Spinal cord (tissue), 10 donors: ENCODE results near the gene SLC1A7. TPM values are rescaled to one million over a fixed set of nuclear protein-coding genes. Genes with fewer than 3 reads are reported as not detected.
A peak's percentile ranks its signal among the peaks of the same experiment; 100 is the strongest.

Experiments used
- DNase-seq, 6 donors: peaks; one replicate each; pipeline versions ENCODE4 v3.0.0 to v3.0.0-alpha.2; 2013 to 2015; ENCODE audit warnings: low spot score in 6 of 6, low read depth in 4 of 6
- H3K27ac ChIP-seq: one replicate; pipeline ENCODE4 v1.5.1; 2013; ENCODE audit warnings: low read depth, low read length, control low read depth
- H3K27me3 ChIP-seq: one replicate; pipeline ENCODE4 v1.6.1; 2013; ENCODE audit warnings: low read length; ENCODE audit not compliant: control insufficient read depth, insufficient read depth
- H3K36me3 ChIP-seq: one replicate; pipeline ENCODE4 v1.6.1; 2013; ENCODE audit warnings: low read length; ENCODE audit not compliant: control insufficient read depth, insufficient read depth
- H3K4me1 ChIP-seq: one replicate; pipeline ENCODE4 v1.6.1; 2013; ENCODE audit warnings: low read length; ENCODE audit not compliant: control insufficient read depth, insufficient read depth
- H3K4me3 ChIP-seq: one replicate; pipeline ENCODE4 v1.5.1; 2013; ENCODE audit warnings: low read depth, low read length, control low read depth
- H3K9me3 ChIP-seq: one replicate; pipeline ENCODE4 v1.6.1; 2013; ENCODE audit warnings: low read length; ENCODE audit not compliant: control insufficient read depth, insufficient read depth
- WGBS: methylation state at CpG from one replicate; pipeline ENCODE4 v1.1.5; 2013; ENCODE audit warnings: missing lambda C conversion rate; ENCODE audit not compliant: insufficient coverage; 5-methylcytosine and 5-hydroxymethylcytosine counted together
- polyA plus RNA-seq, 2 donors: library from polyadenylated mRNA; unstranded; fragments of 120-200 nt; gene quantifications; one replicate each; pipeline ENCODE4 v1.2.1, GENCODE V29; 2013; ENCODE audit not compliant: insufficient read length in 2 of 2
- total RNA-seq, 2 donors: library from RNA; depleted of rRNA in 1 of 2; stranded (reverse); fragments of 120-200 nt in 1 of 2; fragments of >200 nt in 1 of 2; gene quantifications; one replicate each; pipeline versions ENCODE4 v1.2.3 to v1.2.4, GENCODE V29; 2013 to 2014
- donor health status: healthy.

SLC1A7 gene
- total and polyA plus RNA-seq, 4 donors = 0.06 to 0.48 (median 0.11) TPM; not detected in 1

DNA sequence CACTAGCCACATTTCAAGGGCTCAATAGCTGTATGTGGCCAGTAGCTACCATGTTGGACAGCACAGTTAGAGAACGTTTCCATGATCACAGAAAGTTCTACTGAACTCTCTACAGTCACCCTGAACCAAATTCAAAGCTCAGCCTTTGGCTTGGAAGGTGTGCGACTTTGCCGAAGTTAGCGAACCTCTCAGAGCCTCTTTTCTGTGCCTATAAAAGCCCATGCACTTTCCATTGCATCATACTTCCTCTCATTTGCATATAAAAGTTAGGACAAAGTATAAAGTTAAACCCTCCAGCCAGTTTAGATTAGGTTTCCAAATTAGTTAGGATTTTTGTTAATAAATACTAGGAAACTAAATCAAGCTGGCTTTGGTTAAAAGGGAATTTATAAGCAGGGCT lies 4.7 kb upstream of the SLC1A7 start:
- Histone ChIP-seq H3K27me3 (no peaks in the 10 kb centered on the region), H3K4me1 (peaks cover 10% of the 10 kb centered on the region), H3K4me3 (no peak overlapping the region), H3K36me3 (no peaks in the 10 kb centered on the region), H3K27ac (no peak overlapping the region), H3K9me3 (no peaks in the 10 kb centered on the region)
- no peak for DNase-seq
- 85% methylated on average over 2 of the region's 4 CpGs for WGBS

DNA sequence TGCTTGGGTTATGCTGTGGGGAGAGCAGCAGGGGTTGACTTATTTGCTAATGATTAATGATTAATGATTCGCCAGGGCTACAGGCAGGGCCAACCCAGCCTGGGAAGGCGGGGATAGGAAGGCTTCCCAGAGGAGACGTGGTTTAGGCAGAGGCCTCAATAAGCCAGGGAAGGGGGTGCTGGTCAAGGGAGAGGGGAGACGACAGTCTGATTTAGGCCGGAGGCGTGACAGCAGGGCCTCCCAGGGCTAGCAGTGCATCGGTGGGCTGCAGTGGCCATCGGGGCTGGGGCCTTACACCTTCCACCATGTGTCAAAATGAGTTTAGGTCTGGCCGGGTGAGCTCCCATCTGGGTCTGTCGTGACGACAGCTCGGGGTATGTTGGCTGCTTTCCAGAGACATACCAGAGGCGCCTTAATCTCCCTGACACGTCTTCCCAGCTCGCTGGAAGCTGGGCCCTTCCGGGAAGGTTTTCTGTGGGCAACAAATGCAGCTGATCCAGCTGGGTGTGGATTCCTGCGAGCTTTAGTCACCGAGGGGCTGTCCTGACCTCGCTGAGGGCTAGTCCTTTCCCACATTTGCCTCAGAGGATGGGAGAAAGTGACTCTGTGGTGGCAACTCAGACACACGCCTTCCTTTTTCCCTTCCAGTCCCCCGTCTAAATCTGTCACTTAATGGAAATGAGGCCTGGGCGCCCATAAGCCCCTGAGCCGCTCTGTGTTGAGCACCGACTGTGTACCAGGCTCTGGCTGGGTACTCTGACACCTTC lies 3.7 kb upstream of the SLC1A7 start:
- DNase-seq = peak in 2 of 6 donors; percentile 68 to 69
- Histone ChIP-seq H3K9me3 (no peaks in the 10 kb centered on the region), H3K27me3 (no peaks in the 10 kb centered on the region), H3K36me3 (no peaks in the 10 kb centered on the region), H3K27ac (no peak overlapping the region), H3K4me3 (no peak overlapping the region), H3K4me1 (peaks cover 10% of the 10 kb centered on the region)
- 35% methylated on average over 21 of the region's 24 CpGs for WGBS

DNA sequence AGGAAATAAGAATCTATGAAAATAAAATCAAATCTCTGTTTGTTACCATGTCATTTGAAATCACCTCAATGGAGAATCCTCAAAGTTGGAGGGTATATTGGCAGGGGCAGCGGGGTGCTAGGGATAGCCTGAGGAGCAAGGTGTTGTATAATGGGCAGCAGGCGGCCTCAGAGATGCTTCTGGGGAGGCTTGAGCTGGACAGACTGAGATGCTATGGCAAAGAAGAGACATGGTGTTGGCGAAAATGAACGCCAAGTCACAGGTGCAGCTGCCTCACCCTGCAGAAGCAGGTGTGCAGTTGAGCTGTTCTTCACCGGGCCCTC lies 3.1 kb upstream of the SLC1A7 start:
- 60% methylated on average over 5 of the region's 5 CpGs for WGBS
- Histone ChIP-seq H3K4me3 (no peak overlapping the region), H3K4me1 (peaks cover 10% of the 10 kb centered on the region), H3K27me3 (no peaks in the 10 kb centered on the region), H3K9me3 (no peaks in the 10 kb centered on the region), H3K36me3 (no peaks in the 10 kb centered on the region), H3K27ac (no peak overlapping the region)
- DNase-seq = no peak

DNA sequence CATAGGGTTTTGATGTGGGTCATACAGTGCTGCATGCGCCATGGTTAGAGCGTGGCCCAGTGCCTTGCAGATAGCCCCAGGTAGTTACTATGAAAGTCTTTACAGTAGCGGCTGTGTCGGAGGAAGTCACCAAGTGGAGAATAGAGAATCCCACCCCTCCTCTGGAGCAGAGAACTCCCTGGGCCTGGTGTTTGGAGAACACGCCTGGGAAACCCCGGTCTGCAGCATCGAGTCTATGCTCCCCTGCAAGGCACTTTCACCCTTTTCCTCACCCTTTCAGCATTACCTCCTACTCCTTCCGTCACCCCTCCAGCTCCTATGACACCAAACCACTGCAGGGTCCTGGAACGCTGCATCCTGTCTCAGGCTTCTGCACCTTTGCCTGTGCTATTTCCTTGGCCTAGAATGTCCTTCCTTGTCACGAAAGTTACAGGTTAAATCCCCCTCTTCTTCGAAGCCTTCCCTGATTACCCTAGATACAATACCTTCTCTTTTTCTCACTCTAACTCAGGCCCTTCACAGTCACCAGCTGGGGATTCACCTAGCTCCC lies 2.7 kb upstream of the SLC1A7 start:
- H3K4me1 ChIP-seq = peaks cover 10% of the 10 kb centered on the region
- no peaks in the 10 kb centered on the region for H3K36me3 ChIP-seq
- DNase-seq = no peak
- H3K9me3 ChIP-seq = no peaks in the 10 kb centered on the region
- no peak overlapping the region for H3K27ac ChIP-seq
- WGBS = 93% methylated on average over 9 of the region's 11 CpGs
- no peaks in the 10 kb centered on the region for H3K27me3 ChIP-seq
- H3K4me3 ChIP-seq = no peak overlapping the region

DNA sequence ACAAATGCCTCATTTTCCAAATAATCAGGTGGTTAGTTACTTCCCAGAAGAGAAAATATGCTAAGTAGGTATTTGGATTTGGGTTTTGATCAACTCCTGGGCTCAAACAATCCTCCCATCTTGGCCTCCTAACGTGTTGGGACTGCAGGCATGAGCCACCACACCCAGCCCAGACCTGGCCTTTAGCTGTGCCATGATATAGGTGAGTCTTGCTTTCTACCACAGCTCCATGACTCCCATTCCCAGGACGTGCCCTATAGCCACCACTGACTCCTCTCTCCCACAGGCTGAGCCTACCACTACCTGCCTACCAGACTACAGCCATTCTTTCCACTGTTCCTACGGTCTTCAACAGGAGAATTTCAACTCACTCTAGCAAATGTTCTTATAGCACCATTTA lies 1.8 kb upstream of the SLC1A7 start:
- Histone ChIP-seq H3K4me3 (no peak overlapping the region), H3K4me1 (peaks cover 10% of the 10 kb centered on the region), H3K9me3 (no peaks in the 10 kb centered on the region), H3K27me3 (no peaks in the 10 kb centered on the region), H3K36me3 (no peaks in the 10 kb centered on the region), H3K27ac (no peak overlapping the region)
- DNase-seq = no peak
- WGBS = 74% methylated on average over 2 of the region's 3 CpGs

DNA sequence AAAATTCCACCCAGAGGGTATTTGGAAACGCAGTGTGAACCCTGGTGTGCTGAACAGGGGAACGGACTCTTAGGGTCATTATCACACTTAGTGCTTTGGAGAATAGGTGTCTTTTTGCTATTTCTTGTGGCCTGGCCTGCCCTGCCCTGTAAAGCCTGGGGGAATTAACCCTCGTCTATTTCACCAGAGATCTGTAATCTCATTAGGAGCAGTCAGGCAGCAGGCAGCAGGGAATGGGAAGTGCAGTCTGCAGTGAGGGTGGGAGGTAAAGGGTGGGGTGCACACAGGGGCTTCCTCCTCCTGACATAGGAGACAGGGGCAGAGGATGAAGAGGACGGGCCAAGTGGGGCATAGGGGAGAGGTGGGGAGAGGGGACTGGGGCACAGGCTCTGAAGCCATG lies 1.1 kb upstream of the SLC1A7 start:
- no peak overlapping the region for H3K4me3 ChIP-seq
- peaks cover 10% of the 10 kb centered on the region for H3K4me1 ChIP-seq
- DNase-seq = no peak
- no peaks in the 10 kb centered on the region for H3K36me3 ChIP-seq
- no peaks in the 10 kb centered on the region for H3K27me3 ChIP-seq
- no peaks in the 10 kb centered on the region for H3K9me3 ChIP-seq
- no peak overlapping the region for H3K27ac ChIP-seq
- WGBS = 88% methylated on average over 4 of the region's 4 CpGs

DNA sequence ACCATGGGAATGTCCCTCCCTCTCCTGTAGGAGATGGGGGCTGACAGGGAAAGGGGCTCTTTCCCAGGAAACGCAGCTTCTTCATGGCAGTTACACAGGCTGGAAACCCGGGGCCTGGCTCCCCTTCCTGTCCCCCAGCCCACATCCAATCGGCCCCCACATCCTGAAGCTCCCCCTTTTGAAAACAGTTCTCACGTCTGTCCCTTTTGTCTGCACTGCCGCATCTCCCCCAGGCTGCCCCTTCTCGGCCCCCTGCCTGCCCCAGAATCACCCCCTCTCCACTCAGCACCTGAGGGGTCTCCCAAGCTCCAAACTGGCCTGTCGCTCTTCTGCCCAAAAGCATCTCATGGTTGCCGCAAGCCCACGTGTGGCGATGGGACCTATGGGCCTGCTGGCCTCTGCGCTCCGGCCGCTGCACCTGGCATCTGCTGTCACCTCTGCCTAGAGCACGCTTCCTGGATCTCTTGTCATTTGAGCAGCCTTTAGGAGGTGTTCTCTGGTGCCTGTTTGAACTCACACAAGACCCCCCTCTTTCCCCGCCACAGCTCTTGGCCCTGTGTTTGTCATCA lies 867 bp downstream of the SLC1A7 start:
- Histone ChIP-seq H3K4me3 (no peak overlapping the region), H3K36me3 (no peaks in the 10 kb centered on the region), H3K27me3 (no peaks in the 10 kb centered on the region), H3K27ac (no peak overlapping the region), H3K9me3 (peaks cover 2% of the 10 kb centered on the region), H3K4me1 (peaks cover 9% of the 10 kb centered on the region)
- DNase-seq = no peak
- WGBS = 69% methylated on average over 13 of the region's 15 CpGs

DNA sequence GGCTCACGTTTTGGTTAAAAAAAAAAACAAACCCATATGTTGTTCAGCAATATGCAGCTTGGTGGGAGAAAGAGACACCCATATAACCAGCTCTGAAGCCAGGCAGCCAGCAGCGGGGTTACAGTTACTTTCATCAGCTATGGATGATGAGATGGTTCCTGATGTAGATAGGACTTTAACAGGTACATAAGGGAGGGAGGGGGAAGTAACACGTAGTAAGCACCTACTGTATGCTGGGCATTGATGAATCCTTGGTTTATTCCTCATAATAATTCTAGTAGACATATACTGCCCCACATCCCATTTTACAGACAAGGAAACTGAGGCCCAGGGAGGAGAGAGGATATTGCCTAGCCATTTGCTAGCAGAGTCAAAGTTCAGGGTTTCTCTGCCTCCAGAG lies 2.0 kb downstream of the SLC1A7 start:
- WGBS = no CpG with 5 or more reads among the region's 3 CpGs
- H3K9me3 ChIP-seq = peaks cover 2% of the 10 kb centered on the region
- no peak for DNase-seq
- no peak overlapping the region for H3K27ac ChIP-seq
- no peaks in the 10 kb centered on the region for H3K4me1 ChIP-seq
- no peaks in the 10 kb centered on the region for H3K36me3 ChIP-seq
- H3K4me3 ChIP-seq = no peak overlapping the region
- no peaks in the 10 kb centered on the region for H3K27me3 ChIP-seq

DNA sequence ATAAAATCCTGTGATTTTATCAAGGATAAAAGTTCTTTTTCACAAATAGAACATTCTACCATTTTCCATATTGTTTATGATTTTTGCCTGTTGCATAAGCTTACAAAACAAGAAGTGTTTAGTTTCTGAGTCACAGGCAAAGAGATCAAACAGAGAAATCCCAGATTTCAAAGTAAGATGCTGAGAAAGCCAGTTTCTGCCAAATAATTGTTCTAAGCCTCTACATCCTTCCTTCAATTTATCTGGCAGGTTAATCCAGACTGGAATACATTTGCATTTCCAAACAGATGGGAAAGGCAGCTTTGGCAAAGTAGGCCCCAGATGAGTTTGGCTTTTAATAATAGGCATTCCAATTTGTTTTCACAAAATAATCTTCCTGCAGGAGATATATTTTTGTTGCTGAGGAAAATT lies 2.5 kb downstream of the SLC1A7 start:
- no peaks in the 10 kb centered on the region for H3K4me1 ChIP-seq
- DNase-seq = peak in 2 of 6 donors; percentile 26 to 72
- H3K27ac ChIP-seq = no peak overlapping the region
- H3K36me3 ChIP-seq = no peaks in the 10 kb centered on the region
- no peaks in the 10 kb centered on the region for H3K27me3 ChIP-seq
- no peak overlapping the region for H3K4me3 ChIP-seq
- H3K9me3 ChIP-seq = peaks cover 2% of the 10 kb centered on the region
